Glutamatergic neuron (in vitro differentiated cells): ENCODE results near the gene WDR91. TPM values are rescaled to one million over a fixed set of nuclear protein-coding genes. Genes with fewer than 3 reads are reported as not detected.
"Not testable (repeated sequence)": the region's sequence is repeated elsewhere in the genome, so short reads cannot be mapped to it uniquely, and the experiment has no call there.

Experiments used
- DNase-seq: peaks from one replicate; pipeline ENCODE4 v3.0.0; 2022
- H3K27ac Mint-ChIP-seq: one replicate; pipeline ENCODE4 v1.8.0; 2020; ENCODE audit warnings: mild to moderate bottlenecking, mixed read lengths, inconsistent platforms; ENCODE audit not compliant: unreplicated experiment
- H3K27me3 Mint-ChIP-seq: one replicate; pipeline ENCODE4 v1.8.0; 2020; ENCODE audit warnings: mild to moderate bottlenecking, moderate library complexity, mixed read lengths, inconsistent platforms; ENCODE audit not compliant: unreplicated experiment
- H3K36me3 Mint-ChIP-seq: one replicate; pipeline ENCODE4 v1.8.0; 2020; ENCODE audit warnings: mild to moderate bottlenecking, mixed read lengths, inconsistent platforms; ENCODE audit not compliant: unreplicated experiment
- H3K4me1 Mint-ChIP-seq: one replicate; pipeline ENCODE4 v1.8.0; 2020; ENCODE audit warnings: mild to moderate bottlenecking, low read depth, mixed read lengths, inconsistent platforms; ENCODE audit not compliant: unreplicated experiment
- H3K4me3 Mint-ChIP-seq: one replicate; pipeline ENCODE4 v1.8.0; 2020; ENCODE audit warnings: mild to moderate bottlenecking, mixed read lengths, inconsistent platforms; ENCODE audit not compliant: unreplicated experiment
- H3K9me3 Mint-ChIP-seq: one replicate; pipeline ENCODE4 v1.8.0; 2020; ENCODE audit warnings: mild to moderate bottlenecking, moderate library complexity, mixed read lengths, inconsistent platforms; ENCODE audit not compliant: unreplicated experiment
- total RNA-seq: library from RNA; stranded (reverse); fragmentation: NEBNext Ultra II Directional; extraction: Animal tissue kit (Norgen Biotek cat#: 25700); gene quantifications from one replicate; pipeline ENCODE4 v1.2.1, GENCODE V29; 2021; ENCODE audit not compliant: unreplicated experiment
- TF ChIP-seq, protein P1 (sequence below): fragments of 200-600 bp; sonication (generic); IDR thresholded peaks from one replicate; pipeline ENCODE4 v1.5.0; 2021; ENCODE audit not compliant: partially characterized antibody, unreplicated experiment

WDR91 gene
- total RNA-seq, 1 donor from 2014 or later = 24.5 TPM

DNA sequence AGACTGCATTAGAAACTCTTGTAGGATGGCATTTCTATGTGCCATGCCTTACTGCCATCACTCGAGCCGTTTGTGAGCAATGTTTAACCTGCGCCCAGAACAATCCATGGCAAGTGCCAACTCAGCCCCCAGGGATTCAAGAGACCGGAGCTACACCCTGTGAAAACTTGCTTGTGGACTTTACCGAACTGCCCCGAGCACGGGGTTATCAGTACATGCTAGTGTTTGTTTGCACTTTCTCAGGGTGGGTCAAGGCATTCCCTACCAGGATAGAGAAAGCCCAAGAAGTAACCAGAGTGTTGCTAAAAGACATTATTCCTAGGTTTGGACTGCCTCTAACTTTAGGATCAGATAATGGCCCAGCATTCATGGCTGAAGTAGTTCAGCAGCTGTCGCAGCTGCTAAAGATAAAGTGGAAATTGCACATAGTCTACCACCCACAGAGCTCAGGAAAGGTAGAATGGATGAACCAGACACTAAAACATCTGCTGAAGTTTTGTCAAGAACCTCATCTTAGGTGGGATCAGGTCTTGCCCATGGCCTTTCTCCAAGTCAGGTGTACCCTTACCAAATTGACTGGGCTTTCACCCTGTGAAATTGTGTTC, 31.9 kb downstream of the WDR91 start:
- H3K4me3 Mint-ChIP-seq = no peak overlapping the region
- peaks cover 34% of the 10 kb centered on the region for H3K36me3 Mint-ChIP-seq
- DNase-seq = no peak
- no peak overlapping the region for H3K27ac Mint-ChIP-seq
- TF ChIP-seq, protein P1, sequence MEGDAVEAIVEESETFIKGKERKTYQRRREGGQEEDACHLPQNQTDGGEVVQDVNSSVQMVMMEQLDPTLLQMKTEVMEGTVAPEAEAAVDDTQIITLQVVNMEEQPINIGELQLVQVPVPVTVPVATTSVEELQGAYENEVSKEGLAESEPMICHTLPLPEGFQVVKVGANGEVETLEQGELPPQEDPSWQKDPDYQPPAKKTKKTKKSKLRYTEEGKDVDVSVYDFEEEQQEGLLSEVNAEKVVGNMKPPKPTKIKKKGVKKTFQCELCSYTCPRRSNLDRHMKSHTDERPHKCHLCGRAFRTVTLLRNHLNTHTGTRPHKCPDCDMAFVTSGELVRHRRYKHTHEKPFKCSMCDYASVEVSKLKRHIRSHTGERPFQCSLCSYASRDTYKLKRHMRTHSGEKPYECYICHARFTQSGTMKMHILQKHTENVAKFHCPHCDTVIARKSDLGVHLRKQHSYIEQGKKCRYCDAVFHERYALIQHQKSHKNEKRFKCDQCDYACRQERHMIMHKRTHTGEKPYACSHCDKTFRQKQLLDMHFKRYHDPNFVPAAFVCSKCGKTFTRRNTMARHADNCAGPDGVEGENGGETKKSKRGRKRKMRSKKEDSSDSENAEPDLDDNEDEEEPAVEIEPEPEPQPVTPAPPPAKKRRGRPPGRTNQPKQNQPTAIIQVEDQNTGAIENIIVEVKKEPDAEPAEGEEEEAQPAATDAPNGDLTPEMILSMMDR = no peak
- H3K9me3 Mint-ChIP-seq = peaks cover 10% of the 10 kb centered on the region
- no peaks in the 10 kb centered on the region for H3K27me3 Mint-ChIP-seq
- no peaks in the 10 kb centered on the region for H3K4me1 Mint-ChIP-seq

- Mint-ChIP-seq H3K27ac (no peak overlapping the region), H3K9me3 (peaks cover 10% of the 10 kb centered on the region)
- TF ChIP-seq, protein P1 = no peak
These were observed 33.0 kb downstream of the WDR91 start for GRCh38 chr7:135178364-135178763.

GRCh38 chr7:135177028-135177696, 34.2 kb downstream of the WDR91 start:
- TF ChIP-seq, protein P1 = no peak
- H3K4me3 Mint-ChIP-seq = no peak overlapping the region
- no peaks in the 10 kb centered on the region for H3K4me1 Mint-ChIP-seq
- peaks cover 16% of the 10 kb centered on the region for H3K36me3 Mint-ChIP-seq
- peaks cover 8% of the 10 kb centered on the region for H3K9me3 Mint-ChIP-seq
- no peak overlapping the region for H3K27ac Mint-ChIP-seq
- H3K27me3 Mint-ChIP-seq = no peaks in the 10 kb centered on the region
- no peak for DNase-seq

More at GRCh38 chr7:135178364-135178763, 33.0 kb downstream of the WDR91 start:
- H3K4me3 Mint-ChIP-seq = no peak overlapping the region
- no peaks in the 10 kb centered on the region for H3K4me1 Mint-ChIP-seq
- peaks cover 25% of the 10 kb centered on the region for H3K36me3 Mint-ChIP-seq
- H3K27me3 Mint-ChIP-seq = no peaks in the 10 kb centered on the region
- no peak for DNase-seq

DNA sequence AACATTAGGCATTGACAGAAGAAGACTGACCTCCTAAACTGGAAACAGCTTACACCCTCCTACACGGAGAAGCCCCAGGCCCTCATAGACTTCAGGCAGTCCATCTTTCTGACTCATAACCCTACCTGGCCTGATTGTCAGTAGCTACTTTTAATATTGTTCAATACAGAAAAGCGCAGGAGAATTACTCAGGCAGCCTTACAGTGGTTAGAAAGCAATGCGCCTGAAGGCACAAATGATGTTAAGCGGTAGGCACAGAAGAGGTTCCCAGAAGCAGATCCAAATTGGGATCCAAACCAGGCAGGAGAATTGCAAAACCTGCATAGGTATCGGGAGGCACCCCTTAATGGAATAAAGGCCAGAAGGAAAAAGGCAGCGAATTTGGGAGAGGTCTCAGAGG, 35.4 kb downstream of the WDR91 start:
- DNase-seq = no peak
- Mint-ChIP-seq H3K4me1 (peaks cover 1% of the 10 kb centered on the region), H3K27me3 (no peaks in the 10 kb centered on the region), H3K36me3 (peaks cover 5% of the 10 kb centered on the region), H3K9me3 (peaks cover 6% of the 10 kb centered on the region), H3K4me3 (no peak overlapping the region), H3K27ac (no peak overlapping the region)
- TF ChIP-seq, protein P1 = no peak

GRCh38 chr7:135174941-135175340, 36.4 kb downstream of the WDR91 start:
- no peak overlapping the region for H3K27ac Mint-ChIP-seq

GRCh38 chr7:135173916-135174315, 37.4 kb downstream of the WDR91 start:
- H3K36me3 Mint-ChIP-seq, H3K4me3 Mint-ChIP-seq, H3K4me1 Mint-ChIP-seq, DNase-seq, H3K27me3 Mint-ChIP-seq, H3K27ac Mint-ChIP-seq: not testable (repeated sequence)
- H3K9me3 Mint-ChIP-seq = peaks cover 11% of the 10 kb centered on the region

More at GRCh38 chr7:135174941-135175340, 36.4 kb downstream of the WDR91 start:
- no peak overlapping the region for H3K4me3 Mint-ChIP-seq
- no peaks in the 10 kb centered on the region for H3K27me3 Mint-ChIP-seq
- peaks cover 1% of the 10 kb centered on the region for H3K4me1 Mint-ChIP-seq
- TF ChIP-seq, protein P1 = no peak
- no peak for DNase-seq
- H3K9me3 Mint-ChIP-seq = peaks cover 6% of the 10 kb centered on the region
- peaks cover 5% of the 10 kb centered on the region for H3K36me3 Mint-ChIP-seq

DNA sequence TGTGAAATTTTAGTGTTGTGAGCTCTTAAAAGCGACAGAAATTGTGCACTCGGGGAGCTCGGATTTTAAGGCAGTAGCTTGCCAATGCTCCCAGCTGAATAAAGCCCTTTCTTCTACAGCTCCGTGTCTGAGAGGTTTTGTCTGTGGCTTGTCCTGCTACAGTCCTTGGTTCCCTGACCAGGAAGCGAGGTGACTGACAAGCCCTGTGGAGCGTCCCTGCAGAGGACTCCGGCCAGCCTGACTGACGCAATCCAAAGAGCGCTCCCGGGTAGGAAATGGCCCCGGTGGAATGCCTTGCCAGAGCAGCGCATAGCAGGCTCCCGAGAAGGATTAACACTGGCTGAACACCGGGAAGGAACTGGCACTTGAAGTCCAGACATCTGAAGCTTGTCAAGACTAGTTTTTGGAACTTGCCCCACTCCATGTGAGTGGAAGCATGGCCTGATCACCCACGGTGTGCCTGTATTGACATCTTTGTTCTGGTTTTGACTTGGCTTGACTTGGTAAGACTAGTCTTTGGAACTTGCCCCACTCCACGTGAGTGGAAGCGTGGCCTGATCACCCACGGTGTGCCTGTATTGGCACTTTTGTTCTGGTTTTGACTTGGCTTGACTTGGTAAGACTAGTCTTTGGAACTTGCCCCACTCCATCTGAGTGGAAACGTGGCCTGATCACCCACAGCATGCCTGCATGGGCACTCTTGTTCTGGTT, 39.6 kb downstream of the WDR91 start:
- peak overlapping the region; percentile 68 for H3K27ac Mint-ChIP-seq
- H3K9me3 Mint-ChIP-seq, H3K36me3 Mint-ChIP-seq, H3K27me3 Mint-ChIP-seq, H3K4me1 Mint-ChIP-seq, DNase-seq: not testable (repeated sequence)
- peak overlapping the region; percentile 80 for H3K4me3 Mint-ChIP-seq
